Sigmoid colon (tissue), 4 donors: ENCODE data around the gene DLGAP3.

Experiments used
- CTCF ChIP-seq, 4 experiments: fragments of 450-650 bp in 3 of 4; fragments of 200-600 bp in 1 of 4; IDR thresholded peaks; one replicate each; pipeline ENCODE4 v1.5.1; 2016 to 2019; ENCODE audit warnings: antibody characterized with exemption in 4 of 4, mild to moderate bottlenecking in 3 of 4, moderate library complexity in 2 of 4
- EP300 ChIP-seq, 4 donors: sonication (generic); formaldehyde crosslinking; IDR thresholded peaks; one replicate each; pipeline ENCODE4 v1.6.1; 2017; ENCODE audit warnings: antibody characterized with exemption in 4 of 4
- POLR2A ChIP-seq, 2 donors: fragments of 450-650 bp; IDR thresholded peaks; one replicate each; pipeline ENCODE4 v1.6.1; 2016; ENCODE audit warnings: antibody characterized with exemption in 2 of 2, mild to moderate bottlenecking in 2 of 2, moderate library complexity in 2 of 2
- POLR2AphosphoS5 ChIP-seq, 4 donors: sonication (generic); formaldehyde crosslinking; IDR thresholded peaks; one replicate each; pipeline ENCODE4 v1.6.1; 2017; ENCODE audit warnings: antibody characterized with exemption in 4 of 4

- TF ChIP-seq CTCF (IDR thresholded peaks at IDR 0.05) (no peak), POLR2AphosphoS5 (IDR thresholded peaks at IDR 0.05) (no peak), EP300 (IDR thresholded peaks at IDR 0.05) (no peak), POLR2A (IDR thresholded peaks at IDR 0.05) (no peak)
Observed at GRCh38 chr1:34844252-34844634, 85.2 kb downstream of the DLGAP3 start.
